K562 (cell line): ENCODE measurements around the gene PLP2. TPM values are rescaled to one million over a fixed set of nuclear protein-coding genes. Genes with fewer than 3 reads are reported as not detected.
A peak's percentile ranks its signal among the peaks of the same experiment; 100 is the strongest.

Experiments
- L3MBTL2 ChIP-seq: fragments of 450-650 bp; IDR thresholded peaks from 2 replicates; pipeline ENCODE4 v1.6.1; 2016; ENCODE audit warnings: mild to moderate bottlenecking, moderate library complexity
- MTA2 ChIP-seq: fragments of 450-650 bp; IDR thresholded peaks from 2 replicates; pipeline ENCODE4 v1.6.1; 2016; ENCODE audit warnings: low read depth
- MYBL2 ChIP-seq, 2 experiments: fragments of 450-650 bp in 1 of 2; sonication (generic) in 1 of 2; formaldehyde crosslinking in 1 of 2; IDR thresholded peaks; 2 replicates each; pipeline versions ENCODE4 v1.6.1 to v1.8.1; 2017 to 2022; ENCODE audit warnings: borderline replicate concordance in 1 of 2, inconsistent platforms in 1 of 2, low read depth in 1 of 2, mild to moderate bottlenecking in 1 of 2, missing genetic modification reagents in 1 of 2, moderate library complexity in 1 of 2
- PCBP1 ChIP-seq: fragments of 200-400 bp; formaldehyde crosslinking; IDR thresholded peaks from 2 replicates; pipeline ENCODE4 v1.6.1; 2018; ENCODE audit warnings: mild to moderate bottlenecking, low read depth, low read length; ENCODE audit not compliant: poor library complexity, severe bottlenecking
- SMAD3 ChIP-seq: fragments of 450-650 bp; formaldehyde crosslinking; conservative IDR thresholded peaks from 2 replicates; pipeline ENCODE4 v1.4.0; 2020; ENCODE audit warnings: mild to moderate bottlenecking
- ZBTB7A ChIP-seq: IDR thresholded peaks from 2 replicates; pipeline ENCODE4 v1.6.1; 2011; ENCODE audit warnings: low read depth, mild to moderate bottlenecking, low read length, moderate library complexity, borderline replicate concordance; ENCODE audit not compliant: control insufficient read depth
- polyA plus RNA-seq, 8 experiments: library from polyadenylated mRNA; depleted of rRNA in 4 of 8; stranded (reverse) in 5 of 8; unstranded in 3 of 8; fragments of >200 nt; fragmentation: Nextera tagmentation in 2 of 8; fragmentation: Illumina TruSeq in 1 of 8; extraction: Ambion mirVana in 2 of 8; extraction: Trizol in 1 of 8; gene quantifications; 2 replicates each; pipeline versions ENCODE4 v1.2.1 to v1.2.3, GENCODE V29; 2011 to 2014; ENCODE audit warnings: inconsistent platforms in 1 of 8, missing spikeins in 1 of 8
- total RNA-seq, 7 experiments: library from RNA; depleted of rRNA in 6 of 7; stranded (reverse); fragments of >200 nt in 6 of 7; fragmentation: Illumina TruSeq in 2 of 7; extraction: Trizol in 2 of 7; gene quantifications; 2 replicates each; pipeline versions ENCODE4 v1.2.1 to v1.2.3, GENCODE V29; 2011 to 2021; ENCODE audit warnings: low replicate concordance in 1 of 7
- TF ChIP-seq, protein P1 (sequence below), 2 experiments: IDR thresholded peaks in 1 of 2; conservative IDR thresholded peaks in 1 of 2; 2 replicates each; pipeline ENCODE4 v1.6.1; 2016; ENCODE audit warnings: low read depth in 2 of 2, mild to moderate bottlenecking in 1 of 2, missing compliant biosample characterization in 1 of 2, missing genetic modification characterization in 1 of 2, moderate library complexity in 1 of 2
- TF ChIP-seq, protein P2 (sequence below), 2 experiments: fragments of 450-650 bp in 1 of 2; sonication (generic) in 1 of 2; formaldehyde crosslinking in 1 of 2; IDR thresholded peaks; 2 replicates each; pipeline versions ENCODE4 v1.7.1 to v1.9.0; 2016 to 2022; ENCODE audit warnings: inconsistent platforms in 1 of 2, mild to moderate bottlenecking in 1 of 2, missing genetic modification reagents in 1 of 2
- TF ChIP-seq, protein P3 (sequence below): sonication (generic); formaldehyde crosslinking; IDR thresholded peaks from 2 replicates; pipeline ENCODE4 v1.8.1; 2023; ENCODE audit warnings: mild to moderate bottlenecking, missing genetic modification reagents

Gene PLP2
- total and polyA plus RNA-seq, 9 of the 15 experiments (the other 6 are each of a cell fraction or from before 2014, with no cell fraction given): 34.7 to 236 (median 112) TPM

DNA sequence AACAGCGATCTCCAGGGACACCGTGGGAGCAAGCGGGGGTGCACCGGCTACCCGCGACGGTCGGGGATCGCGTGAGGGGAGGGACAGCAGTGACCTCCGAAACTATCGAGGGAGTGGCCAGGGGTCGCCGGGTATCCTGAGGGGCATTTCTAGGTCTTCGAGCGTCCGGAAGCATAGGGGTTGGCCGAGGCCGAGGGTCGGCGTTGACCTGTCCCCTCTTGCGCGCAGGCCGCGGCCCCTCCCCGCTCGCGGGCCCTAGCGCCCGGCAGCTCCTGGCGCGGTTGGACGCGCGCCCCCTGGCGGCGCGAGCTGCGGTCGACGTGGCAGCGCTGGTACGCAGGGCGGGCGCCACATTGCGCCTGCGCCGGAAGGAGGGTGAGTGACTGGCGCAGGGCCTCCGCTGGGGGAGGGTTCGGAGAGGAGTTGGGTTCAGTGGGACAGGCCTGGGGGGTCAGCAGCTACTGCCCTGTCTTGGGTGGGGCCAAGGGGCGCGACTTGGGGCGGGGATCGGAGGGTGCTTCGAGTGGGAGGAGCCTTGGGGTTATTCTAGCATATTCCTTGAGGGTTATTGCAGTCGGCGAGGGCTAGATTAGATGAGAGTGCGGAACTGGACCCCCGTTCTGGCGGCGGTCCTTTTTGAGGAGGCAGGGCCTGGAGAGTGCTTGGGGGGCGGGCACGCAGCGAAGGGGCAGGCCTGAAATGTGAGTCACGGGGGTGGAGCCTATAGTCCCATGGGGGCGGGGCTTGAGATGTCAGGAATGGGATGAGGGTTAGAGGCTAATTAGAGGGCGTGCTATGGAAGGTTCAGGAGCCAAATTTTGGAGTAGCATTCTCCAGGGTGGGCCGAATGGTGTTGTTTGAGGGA is 7.9 kb upstream of the PLP2 start (continued):
- TF ChIP-seq, protein P1, sequence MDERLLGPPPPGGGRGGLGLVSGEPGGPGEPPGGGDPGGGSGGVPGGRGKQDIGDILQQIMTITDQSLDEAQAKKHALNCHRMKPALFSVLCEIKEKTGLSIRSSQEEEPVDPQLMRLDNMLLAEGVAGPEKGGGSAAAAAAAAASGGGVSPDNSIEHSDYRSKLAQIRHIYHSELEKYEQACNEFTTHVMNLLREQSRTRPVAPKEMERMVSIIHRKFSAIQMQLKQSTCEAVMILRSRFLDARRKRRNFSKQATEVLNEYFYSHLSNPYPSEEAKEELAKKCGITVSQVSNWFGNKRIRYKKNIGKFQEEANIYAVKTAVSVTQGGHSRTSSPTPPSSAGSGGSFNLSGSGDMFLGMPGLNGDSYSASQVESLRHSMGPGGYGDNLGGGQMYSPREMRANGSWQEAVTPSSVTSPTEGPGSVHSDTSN (CRISPR knock-in tag; IDR thresholded peaks at IDR 0.05; ENCODE audit: low read depth): peak; percentile 57
- TF ChIP-seq, protein P1 (tag; conservative IDR thresholded peaks at IDR 0.05; ENCODE audit: low read depth): no peak
- TF ChIP-seq L3MBTL2: no peak; the same call in 1 of the 2 replicates
- TF ChIP-seq, protein P2, sequence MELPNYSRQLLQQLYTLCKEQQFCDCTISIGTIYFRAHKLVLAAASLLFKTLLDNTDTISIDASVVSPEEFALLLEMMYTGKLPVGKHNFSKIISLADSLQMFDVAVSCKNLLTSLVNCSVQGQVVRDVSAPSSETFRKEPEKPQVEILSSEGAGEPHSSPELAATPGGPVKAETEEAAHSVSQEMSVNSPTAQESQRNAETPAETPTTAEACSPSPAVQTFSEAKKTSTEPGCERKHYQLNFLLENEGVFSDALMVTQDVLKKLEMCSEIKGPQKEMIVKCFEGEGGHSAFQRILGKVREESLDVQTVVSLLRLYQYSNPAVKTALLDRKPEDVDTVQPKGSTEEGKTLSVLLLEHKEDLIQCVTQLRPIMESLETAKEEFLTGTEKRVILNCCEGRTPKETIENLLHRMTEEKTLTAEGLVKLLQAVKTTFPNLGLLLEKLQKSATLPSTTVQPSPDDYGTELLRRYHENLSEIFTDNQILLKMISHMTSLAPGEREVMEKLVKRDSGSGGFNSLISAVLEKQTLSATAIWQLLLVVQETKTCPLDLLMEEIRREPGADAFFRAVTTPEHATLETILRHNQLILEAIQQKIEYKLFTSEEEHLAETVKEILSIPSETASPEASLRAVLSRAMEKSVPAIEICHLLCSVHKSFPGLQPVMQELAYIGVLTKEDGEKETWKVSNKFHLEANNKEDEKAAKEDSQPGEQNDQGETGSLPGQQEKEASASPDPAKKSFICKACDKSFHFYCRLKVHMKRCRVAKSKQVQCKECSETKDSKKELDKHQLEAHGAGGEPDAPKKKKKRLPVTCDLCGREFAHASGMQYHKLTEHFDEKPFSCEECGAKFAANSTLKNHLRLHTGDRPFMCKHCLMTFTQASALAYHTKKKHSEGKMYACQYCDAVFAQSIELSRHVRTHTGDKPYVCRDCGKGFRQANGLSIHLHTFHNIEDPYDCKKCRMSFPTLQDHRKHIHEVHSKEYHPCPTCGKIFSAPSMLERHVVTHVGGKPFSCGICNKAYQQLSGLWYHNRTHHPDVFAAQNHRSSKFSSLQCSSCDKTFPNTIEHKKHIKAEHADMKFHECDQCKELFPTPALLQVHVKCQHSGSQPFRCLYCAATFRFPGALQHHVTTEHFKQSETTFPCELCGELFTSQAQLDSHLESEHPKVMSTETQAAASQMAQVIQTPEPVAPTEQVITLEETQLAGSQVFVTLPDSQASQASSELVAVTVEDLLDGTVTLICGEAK (IDR thresholded peaks at IDR 0.05): no peak
- TF ChIP-seq, protein P2 (CRISPR knock-in tag; IDR thresholded peaks at IDR 0.05): no peak
- peak; percentile 71; the same call in 1 of the 2 replicates for TF ChIP-seq ZBTB7A
- no peak for TF ChIP-seq MTA2
- no peak for TF ChIP-seq MYBL2 (IDR thresholded peaks at IDR 0.05; ENCODE audit: low read depth)
- TF ChIP-seq MYBL2 (CRISPR knock-in tag; IDR thresholded peaks at IDR 0.05; ENCODE audit: borderline replicate concordance): no peak
- TF ChIP-seq PCBP1: no peak
- no peak for TF ChIP-seq SMAD3
- TF ChIP-seq, protein P3, sequence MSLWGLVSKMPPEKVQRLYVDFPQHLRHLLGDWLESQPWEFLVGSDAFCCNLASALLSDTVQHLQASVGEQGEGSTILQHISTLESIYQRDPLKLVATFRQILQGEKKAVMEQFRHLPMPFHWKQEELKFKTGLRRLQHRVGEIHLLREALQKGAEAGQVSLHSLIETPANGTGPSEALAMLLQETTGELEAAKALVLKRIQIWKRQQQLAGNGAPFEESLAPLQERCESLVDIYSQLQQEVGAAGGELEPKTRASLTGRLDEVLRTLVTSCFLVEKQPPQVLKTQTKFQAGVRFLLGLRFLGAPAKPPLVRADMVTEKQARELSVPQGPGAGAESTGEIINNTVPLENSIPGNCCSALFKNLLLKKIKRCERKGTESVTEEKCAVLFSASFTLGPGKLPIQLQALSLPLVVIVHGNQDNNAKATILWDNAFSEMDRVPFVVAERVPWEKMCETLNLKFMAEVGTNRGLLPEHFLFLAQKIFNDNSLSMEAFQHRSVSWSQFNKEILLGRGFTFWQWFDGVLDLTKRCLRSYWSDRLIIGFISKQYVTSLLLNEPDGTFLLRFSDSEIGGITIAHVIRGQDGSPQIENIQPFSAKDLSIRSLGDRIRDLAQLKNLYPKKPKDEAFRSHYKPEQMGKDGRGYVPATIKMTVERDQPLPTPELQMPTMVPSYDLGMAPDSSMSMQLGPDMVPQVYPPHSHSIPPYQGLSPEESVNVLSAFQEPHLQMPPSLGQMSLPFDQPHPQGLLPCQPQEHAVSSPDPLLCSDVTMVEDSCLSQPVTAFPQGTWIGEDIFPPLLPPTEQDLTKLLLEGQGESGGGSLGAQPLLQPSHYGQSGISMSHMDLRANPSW (CRISPR knock-in tag): no peak
